Activated CD8-positive, alpha-beta memory T cell treated with anti-CD3 and anti-CD28 coated beads, Interleukin-2, amount 50 U/mL, for 24 hours (primary cell): ENCODE data around the gene KIF26B.

Source experiments
- DNase-seq: peaks from one replicate; pipeline ENCODE4 v3.0.0-alpha.2; 2020; ENCODE audit errors: extremely low read depth

Gene KIF26B

DNA sequence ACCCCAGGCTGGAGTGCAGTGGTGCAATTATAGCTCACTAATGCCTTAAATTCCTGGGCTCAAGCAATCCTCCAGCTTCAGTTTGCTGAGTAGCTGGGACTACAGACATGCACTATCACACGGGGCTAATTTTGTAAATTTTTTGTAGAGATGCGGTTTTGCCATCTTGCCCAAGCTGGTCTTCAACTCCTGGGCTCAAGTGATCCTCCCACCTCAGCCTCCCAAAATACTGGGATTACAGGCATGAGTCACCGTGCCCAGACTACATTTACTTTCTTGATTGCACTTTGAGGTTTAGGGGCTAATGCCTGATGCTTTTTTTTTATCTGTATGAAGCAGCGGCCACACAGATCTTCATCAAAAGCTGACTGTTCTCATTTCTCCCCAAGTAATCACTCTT lies 124.6 kb downstream of the KIF26B start:
- no peak for DNase-seq

DNA sequence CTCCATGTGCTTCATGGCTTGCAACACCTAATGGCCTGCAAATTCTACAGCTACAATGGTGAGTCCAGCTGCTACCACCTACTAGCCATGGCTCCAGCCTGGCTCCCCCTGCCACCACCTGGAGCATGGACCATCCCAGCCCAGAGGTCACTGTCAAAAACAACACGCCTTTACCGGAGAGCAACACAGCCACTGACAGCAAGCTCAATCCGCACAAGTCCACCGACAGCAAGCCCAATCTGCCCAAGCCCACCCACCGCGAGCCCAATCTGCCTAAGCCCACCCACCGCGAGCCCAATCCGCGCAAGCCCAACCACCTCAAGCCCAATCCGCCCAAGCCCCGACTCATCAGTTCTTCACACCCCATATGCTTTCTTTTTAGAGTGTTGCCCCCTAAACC lies 128.2 kb downstream of the KIF26B start:
- DNase-seq: no peak

DNA sequence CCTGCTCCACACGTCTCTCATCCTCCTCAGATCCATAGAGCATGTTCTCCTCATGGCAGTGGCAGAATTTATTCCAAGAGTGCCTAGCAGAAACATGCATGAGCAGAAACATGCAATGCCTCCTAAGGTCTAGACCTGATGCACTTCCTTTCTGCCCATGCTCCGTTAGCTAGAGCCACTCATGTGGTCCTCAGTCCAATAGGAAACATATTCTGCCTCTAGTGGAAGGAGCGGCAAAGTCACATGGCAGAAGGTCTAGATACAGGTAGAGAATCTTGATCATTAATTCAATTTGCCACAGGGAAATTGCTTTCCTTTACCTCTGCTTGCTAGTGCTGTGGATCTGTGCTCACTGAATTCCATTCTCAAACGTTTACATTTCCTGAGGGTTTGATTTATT lies 130.4 kb downstream of the KIF26B start:
- no peak for DNase-seq

GRCh38 chr1:245288796-245289195 lies 134.0 kb downstream of the KIF26B start:
- DNase-seq: no peak

GRCh38 chr1:245290836-245291235 lies 136.1 kb downstream of the KIF26B start:
- DNase-seq: no peak

DNA sequence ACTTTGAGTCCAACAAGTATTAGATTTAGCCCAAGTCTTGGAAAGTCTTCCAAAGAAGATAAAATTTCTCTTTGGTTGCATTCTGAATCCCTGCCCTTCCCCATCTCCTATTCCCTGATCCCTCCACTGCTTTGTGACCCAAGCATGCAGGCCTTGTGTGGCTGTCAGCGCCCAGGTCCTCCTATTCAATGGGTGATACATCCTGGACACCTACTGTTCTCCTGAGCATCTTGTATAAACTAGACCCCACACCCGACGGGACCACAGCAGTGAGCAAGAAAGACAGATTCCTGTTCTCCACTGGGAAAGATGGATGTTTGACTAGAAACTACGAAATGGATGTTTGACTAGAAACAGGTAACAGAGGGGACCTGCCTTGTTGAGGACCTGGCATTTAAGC lies 136.6 kb downstream of the KIF26B start:
- DNase-seq: no peak

DNA sequence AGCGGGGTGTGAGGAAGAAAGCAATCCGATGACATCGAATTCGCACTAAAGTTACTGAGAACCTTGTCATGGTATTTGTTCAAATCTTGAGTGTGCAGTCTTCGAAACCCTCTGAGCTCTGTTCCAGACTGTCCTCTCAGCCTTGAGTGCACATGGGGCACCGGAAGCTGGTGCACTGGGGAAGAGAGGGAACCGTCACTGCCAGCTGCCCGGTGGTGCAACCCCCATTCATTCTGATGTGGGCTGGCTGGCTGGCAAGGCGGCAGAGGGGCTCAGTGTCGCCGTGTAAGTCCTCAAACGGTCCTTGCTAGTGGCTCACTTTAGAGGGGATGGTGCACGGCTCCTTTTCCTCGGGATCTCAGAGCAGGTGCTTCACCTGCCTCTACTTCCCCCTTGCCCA lies 137.4 kb downstream of the KIF26B start:
- no peak for DNase-seq

DNA sequence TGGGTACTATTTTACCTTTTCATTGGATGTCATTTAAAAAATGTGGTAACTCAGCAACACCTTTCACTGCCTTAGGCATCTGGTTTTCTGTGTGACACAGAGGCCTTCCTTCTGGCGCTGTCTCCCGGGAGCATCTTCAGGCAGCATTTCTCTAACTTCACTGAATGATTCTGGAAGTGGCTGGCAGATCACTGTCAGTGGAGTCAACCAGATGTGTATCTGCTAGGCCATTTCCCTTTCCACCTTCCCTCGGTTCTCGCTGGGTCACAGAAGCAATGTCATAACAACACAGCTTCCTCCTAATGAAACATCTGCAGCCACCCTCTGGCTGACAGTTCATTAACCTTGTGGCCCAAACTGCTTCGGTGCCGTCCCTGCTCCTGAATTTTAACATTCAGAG lies 137.8 kb downstream of the KIF26B start:
- DNase-seq: no peak

GRCh38 chr1:245294020-245294419 lies 139.2 kb downstream of the KIF26B start:
- DNase-seq: no peak

GRCh38 chr1:245298781-245299180 lies 144.0 kb downstream of the KIF26B start:
- no peak for DNase-seq

DNA sequence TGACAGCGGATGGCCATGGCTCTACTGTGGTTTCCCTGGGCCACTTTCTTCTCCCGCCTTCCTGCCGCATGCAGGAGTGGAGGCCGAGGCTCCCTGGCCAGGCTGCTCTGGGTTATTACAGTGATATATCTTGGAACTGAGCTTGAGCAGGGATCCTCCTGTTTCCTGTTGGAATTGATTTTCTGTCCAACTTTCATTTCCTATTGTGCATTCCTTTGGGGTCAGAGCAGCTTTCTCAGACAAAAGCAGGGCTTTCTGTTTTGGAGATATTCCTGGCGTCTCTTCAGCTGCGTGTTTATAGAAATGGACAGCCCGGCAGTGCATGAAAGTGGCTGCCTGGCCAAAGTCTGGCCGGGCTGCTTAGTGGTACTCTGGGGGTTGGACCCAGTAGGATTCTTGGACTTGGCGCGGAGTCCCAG lies 146.4 kb downstream of the KIF26B start:
- DNase-seq: no peak

DNA sequence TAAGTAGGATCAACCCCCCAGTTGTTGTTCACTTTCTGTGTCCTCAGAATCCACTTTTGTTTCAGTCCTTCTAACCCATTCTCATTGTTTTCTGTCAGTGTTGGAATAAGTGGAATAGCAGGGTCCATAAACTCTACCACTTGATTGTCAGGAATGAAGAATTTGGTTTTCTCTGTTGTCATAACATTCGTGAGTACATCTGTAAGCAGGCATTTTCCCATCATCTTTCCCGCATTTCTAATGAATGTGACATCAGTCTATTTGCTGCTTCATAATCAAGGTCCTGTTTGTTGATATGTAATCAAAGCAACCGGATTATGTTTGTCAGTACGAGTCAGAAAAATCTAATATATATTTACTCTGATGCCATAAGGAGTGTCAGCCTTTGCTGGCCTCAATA lies 147.1 kb downstream of the KIF26B start:
- no peak for DNase-seq

GRCh38 chr1:245304698-245305097 lies 149.9 kb downstream of the KIF26B start:
- no peak for DNase-seq

GRCh38 chr1:245306020-245306419 lies 151.2 kb downstream of the KIF26B start:
- DNase-seq: no peak

- no peak for DNase-seq
These were observed 152.0 kb downstream of the KIF26B start for GRCh38 chr1:245306628-245307410.

GRCh38 chr1:245310571-245311531 lies 156.1 kb downstream of the KIF26B start:
- no peak for DNase-seq

DNA sequence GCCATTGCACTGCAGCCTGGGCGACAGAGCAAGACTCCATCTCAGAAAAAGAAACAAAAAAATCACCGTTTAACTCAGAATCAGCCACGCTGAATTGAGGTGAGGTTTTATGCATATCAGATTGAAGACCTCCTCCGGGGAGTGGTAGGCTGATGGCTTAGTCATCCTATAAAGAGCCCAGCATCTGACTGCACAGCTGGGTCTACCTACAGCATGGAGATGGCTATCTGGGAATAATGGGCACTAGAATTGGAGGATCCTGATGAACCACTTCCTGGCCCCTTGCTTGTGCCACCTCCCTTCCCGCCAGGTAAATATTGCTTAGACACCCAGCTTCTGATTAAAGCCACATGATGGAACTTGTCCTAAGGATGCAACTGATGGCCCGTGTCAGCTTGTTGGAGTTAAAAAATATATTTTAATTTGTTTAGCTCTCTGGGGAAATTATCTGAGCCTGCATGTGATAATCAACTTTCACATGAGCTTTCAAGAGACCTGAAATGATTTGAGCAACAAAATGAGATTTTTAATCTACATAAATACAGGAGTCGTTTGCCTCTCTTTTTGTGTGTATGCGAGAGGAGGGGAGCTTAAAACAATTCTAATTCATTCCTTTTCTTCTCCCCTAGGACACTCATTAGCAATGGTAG lies 157.2 kb downstream of the KIF26B start:
- DNase-seq: no peak

DNA sequence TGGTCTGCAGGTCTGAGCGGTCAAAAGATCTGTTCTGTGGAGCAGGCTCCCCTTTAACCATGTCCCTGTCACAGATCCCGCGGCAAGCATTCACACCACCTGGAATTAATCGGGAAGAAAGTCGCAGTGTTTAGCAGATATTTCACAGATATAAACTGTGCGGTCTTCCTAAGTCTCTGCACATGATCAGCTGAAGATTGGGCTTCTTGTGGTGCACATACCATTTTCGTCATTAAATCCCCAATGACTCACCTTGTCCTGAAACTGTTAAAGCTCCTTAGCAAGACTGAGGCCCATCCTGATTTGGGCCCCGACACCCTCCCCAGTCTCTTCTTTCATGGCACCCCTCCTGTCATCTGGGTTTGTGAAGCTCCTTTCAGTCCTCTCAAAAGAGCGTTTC lies 158.8 kb downstream of the KIF26B start:
- DNase-seq: no peak

- no peak for DNase-seq
These were observed 162.0 kb downstream of the KIF26B start for GRCh38 chr1:245316784-245317183.

DNA sequence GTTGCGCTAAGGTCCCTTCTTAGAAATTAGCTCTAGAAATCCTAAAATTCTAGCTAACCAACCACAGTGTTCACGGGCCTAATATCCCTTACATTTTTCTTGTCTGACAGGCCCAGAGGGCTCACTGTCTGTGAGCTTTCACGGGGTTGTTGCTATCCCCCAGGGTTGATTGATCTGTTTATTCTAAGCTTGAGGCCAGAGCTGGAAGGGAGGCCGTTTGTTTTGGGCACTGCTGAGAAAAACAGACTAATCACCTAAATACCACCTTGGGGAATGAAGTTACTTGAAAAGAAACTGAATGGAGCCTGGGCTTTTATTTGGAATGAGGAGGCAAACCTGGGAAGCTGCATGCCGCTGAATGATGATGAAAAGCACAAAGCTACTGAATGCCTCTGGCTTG lies 162.4 kb downstream of the KIF26B start:
- no peak for DNase-seq

DNA sequence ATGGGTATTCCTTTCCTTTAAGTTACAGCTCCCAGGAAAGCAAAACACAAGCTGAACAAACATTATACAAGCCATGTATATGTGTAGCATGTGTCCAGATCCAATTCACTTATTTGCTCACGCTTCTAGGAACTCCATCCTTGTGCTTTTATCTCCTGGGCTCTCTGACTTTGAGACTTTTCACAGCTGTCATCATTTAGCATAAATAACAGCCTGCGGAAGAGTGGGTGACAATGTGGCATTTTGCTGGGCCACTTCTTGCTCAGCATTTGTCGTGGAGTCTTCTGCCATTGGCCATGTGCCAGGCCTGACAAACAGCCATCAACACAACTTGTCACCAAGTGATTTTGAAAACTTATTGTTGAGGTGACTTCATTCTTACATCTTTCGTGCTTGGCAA lies 164.3 kb downstream of the KIF26B start:
- DNase-seq: no peak

GRCh38 chr1:245322673-245323072 lies 167.9 kb downstream of the KIF26B start:
- DNase-seq: no peak
